Measurements from ENCODE around the gene CEACAM4.

DNA sequence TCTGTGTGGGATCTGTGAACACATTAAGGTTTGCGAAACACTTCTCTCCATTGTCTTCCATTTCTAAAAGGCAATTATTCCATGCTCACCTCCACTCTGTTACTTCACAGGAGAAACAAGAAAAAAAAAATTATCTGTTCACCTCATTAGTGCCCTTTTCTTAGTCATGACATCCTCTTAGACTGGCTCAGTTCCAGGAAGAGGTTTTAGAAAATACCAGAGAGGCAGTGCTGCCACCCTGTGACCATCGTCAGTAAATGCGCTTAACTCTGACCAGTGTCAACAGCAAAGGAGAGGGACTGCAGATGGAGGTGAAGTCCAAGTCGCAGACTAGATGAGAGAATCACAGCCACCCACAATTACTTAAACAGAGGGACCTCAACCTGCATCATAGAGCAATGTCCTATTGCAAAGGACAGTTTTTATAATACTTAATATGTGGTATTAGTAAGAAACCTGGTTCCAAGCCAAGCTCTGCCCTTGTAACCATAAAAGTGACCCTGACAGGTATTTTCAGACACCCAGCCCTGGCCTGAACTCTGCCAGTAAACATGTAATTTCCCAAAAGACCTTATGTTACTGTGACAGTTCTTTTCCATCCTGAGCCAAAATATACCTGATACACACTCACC is 31.5 kb downstream of the CEACAM4 start:
- TF ChIP-seq EZH2 (IDR thresholded peaks at IDR 0.05; ENCODE audit: borderline replicate concordance, low read depth, low read length, poor library complexity, severe bottlenecking), result no peak
- TF ChIP-seq, protein P1, sequence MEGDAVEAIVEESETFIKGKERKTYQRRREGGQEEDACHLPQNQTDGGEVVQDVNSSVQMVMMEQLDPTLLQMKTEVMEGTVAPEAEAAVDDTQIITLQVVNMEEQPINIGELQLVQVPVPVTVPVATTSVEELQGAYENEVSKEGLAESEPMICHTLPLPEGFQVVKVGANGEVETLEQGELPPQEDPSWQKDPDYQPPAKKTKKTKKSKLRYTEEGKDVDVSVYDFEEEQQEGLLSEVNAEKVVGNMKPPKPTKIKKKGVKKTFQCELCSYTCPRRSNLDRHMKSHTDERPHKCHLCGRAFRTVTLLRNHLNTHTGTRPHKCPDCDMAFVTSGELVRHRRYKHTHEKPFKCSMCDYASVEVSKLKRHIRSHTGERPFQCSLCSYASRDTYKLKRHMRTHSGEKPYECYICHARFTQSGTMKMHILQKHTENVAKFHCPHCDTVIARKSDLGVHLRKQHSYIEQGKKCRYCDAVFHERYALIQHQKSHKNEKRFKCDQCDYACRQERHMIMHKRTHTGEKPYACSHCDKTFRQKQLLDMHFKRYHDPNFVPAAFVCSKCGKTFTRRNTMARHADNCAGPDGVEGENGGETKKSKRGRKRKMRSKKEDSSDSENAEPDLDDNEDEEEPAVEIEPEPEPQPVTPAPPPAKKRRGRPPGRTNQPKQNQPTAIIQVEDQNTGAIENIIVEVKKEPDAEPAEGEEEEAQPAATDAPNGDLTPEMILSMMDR (conservative IDR thresholded peaks at IDR 0.05; ENCODE audit: low read depth, low read length), result peak; percentile 87
